GM12878 (cell line): ENCODE measurements around the gene CA10. TPM values are rescaled to one million over a fixed set of nuclear protein-coding genes. Genes with fewer than 3 reads are reported as not detected.

Experiments
- ATAC-seq: fragments of 200-7000 bp; cut with Tn5 transposase; 3 replicates; pipeline ENCODE4 v1.9.1; 2020; ENCODE audit warnings: mild to moderate bottlenecking, moderate library complexity
- BruUV-seq: library from RNA; stranded (reverse); fragments of 400-500 nt; replicated peaks from 2 replicates; lab custom pipeline; 2021; lab: Mats Ljungman, UMichigan
- CTCF ChIA-PET: fragments of 300-600 bp; sonication (Branson Sonifier 250); formaldehyde crosslinking; extraction: SDS; loops from one replicate; lab custom pipeline; 2021; ENCODE audit warnings: inconsistent platforms; lab: Yijun Ruan, JAX
- POLR2A ChIA-PET: fragments of 350-600 bp; formaldehyde crosslinking; extraction: SDS; loops from one replicate; lab custom pipeline; 2021; ENCODE audit warnings: inconsistent platforms; lab: Charles Lee
- RAD21 ChIA-PET: fragments of 300-600 bp; sonication (Branson Sonifier 250); formaldehyde crosslinking; loops from one replicate; lab custom pipeline; 2023; ENCODE audit warnings: antibody characterized with exemption; ENCODE audit not compliant: unreplicated experiment; lab: Charles Lee
- SMC1A ChIA-PET: fragments of 300-600 bp; sonication (Branson Sonifier 250); formaldehyde crosslinking; loops from one replicate; lab custom pipeline; 2023; ENCODE audit not compliant: unreplicated experiment, uncharacterized antibody; lab: Charles Lee
- DNase-seq: peaks from one replicate; pipeline ENCODE4 v3.0.0-alpha.2; 2011; ENCODE audit warnings: low read depth, low spot score
- FAIRE-seq: peaks from 3 replicates; lab custom pipeline; 2011; peaks lifted over from hg19 to GRCh38; lab: Jason Lieb, UNC
- H2AFZ ChIP-seq: 2 replicates; pipeline ENCODE4 v1.6.0; 2011; ENCODE audit warnings: low read depth, low read length, control low read depth; ENCODE audit not compliant: control insufficient read depth
- H3K27ac ChIP-seq: 2 replicates; pipeline ENCODE4 v1.5.1; 2011; ENCODE audit warnings: control low read depth; ENCODE audit not compliant: control insufficient read depth, insufficient read depth
- H3K27me3 ChIP-seq, 2 experiments: replicated peaks in 1 of 2; 2 replicates each; pipeline versions ENCODE4 v1.6.0 to v1.6.1; 2011; ENCODE audit warnings: low read length in 1 of 2; ENCODE audit not compliant: control insufficient read depth in 2 of 2, insufficient read depth in 2 of 2
- H3K36me3 ChIP-seq, 2 experiments: 2 replicates each; pipeline ENCODE4 v1.5.1; 2011; ENCODE audit warnings: low read length in 1 of 2; ENCODE audit not compliant: control insufficient read depth in 2 of 2, insufficient read depth in 2 of 2
- H3K4me1 ChIP-seq: 2 replicates; pipeline ENCODE4 v1.6.1; 2011; ENCODE audit warnings: mild to moderate bottlenecking, low read length, moderate library complexity, mixed read lengths; ENCODE audit not compliant: control insufficient read depth, insufficient read depth
- H3K4me2 ChIP-seq: 2 replicates; pipeline ENCODE4 v1.6.0; 2011; ENCODE audit warnings: control low read depth; ENCODE audit not compliant: control insufficient read depth, insufficient read depth
- H3K4me3 ChIP-seq: fragments of 200-600 bp; sonication (generic); 2 replicates; pipeline ENCODE4 v1.5.1; 2016
- H3K79me2 ChIP-seq: 2 replicates; pipeline ENCODE4 v1.6.0; 2011; ENCODE audit warnings: low read length; ENCODE audit not compliant: control insufficient read depth, insufficient read depth
- H3K9ac ChIP-seq: 2 replicates; pipeline ENCODE4 v1.8.0; 2011; ENCODE audit warnings: low read length, control low read depth, mixed read lengths; ENCODE audit not compliant: control insufficient read depth, insufficient read depth
- H3K9me3 ChIP-seq: replicated peaks from 3 replicates; pipeline ENCODE4 v1.5.1; 2011; ENCODE audit warnings: mild to moderate bottlenecking, low read length; ENCODE audit not compliant: control insufficient read depth, insufficient read depth
- H4K20me1 ChIP-seq: 2 replicates; pipeline ENCODE4 v1.6.0; 2011; ENCODE audit not compliant: control insufficient read depth, insufficient read depth
- ATF7 ChIP-seq: fragments of 450-650 bp; IDR thresholded peaks from 2 replicates; pipeline ENCODE4 v1.6.1; 2016; ENCODE audit warnings: low read depth, mild to moderate bottlenecking
- BACH1 ChIP-seq: fragments of 450-650 bp; IDR thresholded peaks from 2 replicates; pipeline ENCODE4 v1.6.1; 2017; ENCODE audit warnings: mild to moderate bottlenecking, borderline replicate concordance
- CBX3 ChIP-seq: fragments of 200-600 bp; sonication (generic); IDR thresholded peaks from 2 replicates; pipeline ENCODE4 v1.6.1; 2016; ENCODE audit warnings: low read depth, borderline replicate concordance
- CBX5 ChIP-seq: sonication (generic); IDR thresholded peaks from 2 replicates; pipeline ENCODE4 v1.6.1; 2016; ENCODE audit warnings: low read depth, moderate library complexity, mild to moderate bottlenecking, inconsistent platforms
- CHD1 ChIP-seq: IDR thresholded peaks from 2 replicates; pipeline ENCODE4 v1.6.1; 2012; ENCODE audit warnings: low read depth, low read length, improper control_type of control experiment
- ESRRA ChIP-seq: IDR thresholded peaks from 2 replicates; pipeline ENCODE4 v1.6.1; 2012; ENCODE audit warnings: mild to moderate bottlenecking, low read length, improper control_type of control experiment
- HDAC6 ChIP-seq: fragments of 200-600 bp; sonication (generic); IDR thresholded peaks from one replicate; pipeline ENCODE4 v1.8.0; 2017; ENCODE audit warnings: antibody characterized with exemption; ENCODE audit not compliant: unreplicated experiment
- KDM1A ChIP-seq: fragments of 200-600 bp; sonication (generic); IDR thresholded peaks from 2 replicates; pipeline ENCODE4 v1.6.1; 2016; ENCODE audit warnings: borderline replicate concordance
- NR2F1 ChIP-seq: fragments of 450-650 bp; conservative IDR thresholded peaks from 2 replicates; pipeline ENCODE4 v1.6.1; 2017; ENCODE audit warnings: mild to moderate bottlenecking
- RELA ChIP-seq: fragments of 450-650 bp; IDR thresholded peaks from 2 replicates; pipeline ENCODE4 v1.8.0; 2014; ENCODE audit warnings: borderline replicate concordance; ENCODE audit not compliant: partially characterized antibody
- RUNX3 ChIP-seq: IDR thresholded peaks from 2 replicates; pipeline ENCODE4 v1.6.1; 2012; ENCODE audit warnings: low read length, inconsistent platforms
- SMARCA5 ChIP-seq: fragments of 450-650 bp; IDR thresholded peaks from 2 replicates; pipeline ENCODE4 v1.6.1; 2017; ENCODE audit warnings: mild to moderate bottlenecking
- TBL1XR1 ChIP-seq: IDR thresholded peaks from 2 replicates; pipeline ENCODE4 v1.6.1; 2012; ENCODE audit warnings: low read depth, low read length, improper control_type of control experiment
- WRNIP1 ChIP-seq: IDR thresholded peaks from 2 replicates; pipeline ENCODE4 v1.6.1; 2011; ENCODE audit warnings: low read depth, low read length, improper control_type of control experiment, borderline replicate concordance
- ZNF384 ChIP-seq: IDR thresholded peaks from 2 replicates; pipeline ENCODE4 v1.6.1; 2012; ENCODE audit warnings: low read depth, mild to moderate bottlenecking, low read length, improper control_type of control experiment, borderline replicate concordance
- ZNF622 ChIP-seq: fragments of 450-650 bp; IDR thresholded peaks from 2 replicates; pipeline ENCODE4 v1.6.1; 2017; ENCODE audit warnings: mild to moderate bottlenecking, inconsistent platforms
- ZSCAN29 ChIP-seq: fragments of 450-650 bp; IDR thresholded peaks from 2 replicates; pipeline ENCODE4 v1.6.1; 2017; ENCODE audit warnings: mild to moderate bottlenecking, moderate library complexity
- WGBS: methylation state at CpG from one replicate; pipeline ENCODE4 v1.1.6; 2016; ENCODE audit warnings: low lambda C conversion rate; ENCODE audit not compliant: insufficient replicate concordance, insufficient coverage; ENCODE audit errors: missing lambda C conversion rate; 5-methylcytosine and 5-hydroxymethylcytosine counted together
- in situ Hi-C: fragments of 300-500 bp; cut with MboI; formaldehyde crosslinking; loops from 9 replicates; pipeline ENCODE4 v1.14.3; 2018; ENCODE audit warnings: mixed read lengths
- intact Hi-C: fragments of 100-400 bp; cut with micrococcal nuclease; formaldehyde crosslinking; loops from one replicate; pipeline ENCODE4 v1.14.2; 2022; ENCODE audit not compliant: unreplicated experiment
- polyA plus RNA-seq, 11 experiments: library from polyadenylated mRNA; depleted of rRNA in 4 of 11; unstranded in 6 of 11; stranded (reverse) in 5 of 11; fragments of >200 nt; fragmentation: Nextera tagmentation in 4 of 11; fragmentation: Illumina TruSeq in 1 of 11; extraction: Ambion mirVana in 4 of 11; extraction: Trizol in 1 of 11; gene quantifications; 1 replicate in 1 of 11; 2 replicates in 10 of 11; pipeline versions ENCODE4 v1.2.1 to v1.2.3, GENCODE V29; 2011 to 2016; ENCODE audit warnings: inconsistent platforms in 2 of 11, missing spikeins in 2 of 11, low read depth in 1 of 11
- total RNA-seq, 4 experiments: library from RNA; depleted of rRNA in 3 of 4; stranded (reverse); fragments of >200 nt in 3 of 4; fragmentation: Illumina TruSeq in 1 of 4; extraction: Trizol in 1 of 4; gene quantifications; 2 replicates each; pipeline versions ENCODE4 v1.2.1 to v1.2.3, GENCODE V29; 2013 to 2021
- TF ChIP-seq, protein P1 (sequence below), 3 experiments: IDR thresholded peaks in 2 of 3; conservative IDR thresholded peaks in 1 of 3; 2 replicates each; pipeline ENCODE4 v1.5.1; 2011; ENCODE audit warnings: low read depth in 3 of 3, low read length in 3 of 3, mild to moderate bottlenecking in 3 of 3, control low read depth in 2 of 3, moderate library complexity in 2 of 3, inconsistent platforms in 1 of 3, mixed read lengths in 1 of 3; ENCODE audit not compliant: control insufficient read depth in 2 of 3, insufficient read depth in 1 of 3; ENCODE audit errors: extremely low read depth in 1 of 3
- TF ChIP-seq, protein P2 (sequence below): fragments of 450-650 bp; IDR thresholded peaks from 2 replicates; pipeline ENCODE4 v1.6.1; 2014; ENCODE audit warnings: mild to moderate bottlenecking
- TF ChIP-seq, protein P3 (sequence below): IDR thresholded peaks from 2 replicates; pipeline ENCODE4 v1.6.1; 2012; ENCODE audit warnings: low read depth, low read length, improper control_type of control experiment

Gene CA10
- total and polyA plus RNA-seq, 10 of the 15 experiments (the other 5 are each of a cell fraction or from before 2014, with no cell fraction given): not detected

DNA sequence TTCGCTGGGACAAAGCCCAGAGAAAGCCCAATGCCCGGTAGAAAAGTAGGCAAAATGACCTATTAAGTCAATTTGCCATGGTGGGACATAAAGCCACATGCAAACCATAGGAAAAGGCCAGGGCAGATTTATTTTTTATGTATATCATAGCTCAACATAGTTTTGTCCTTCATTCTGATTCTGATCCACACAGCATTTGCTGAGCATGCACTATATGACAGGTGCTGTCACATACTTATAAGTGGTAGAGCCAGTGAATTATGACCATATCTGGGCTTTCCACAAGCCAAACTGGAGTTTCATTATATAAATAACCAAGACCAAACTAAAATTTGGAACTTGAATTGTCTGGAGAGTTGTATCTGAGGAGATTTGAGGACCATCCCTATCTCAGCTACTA is 74.3 kb downstream of the CA10 start:
- Histone ChIP-seq H3K27me3 (no peaks in the 10 kb centered on the region), H3K4me1 (no peaks in the 10 kb centered on the region), H3K27ac (no peak overlapping the region), H3K4me3 (no peak overlapping the region), H3K9ac (no peak overlapping the region), H3K79me2 (no peaks in the 10 kb centered on the region), H3K9me3 (no peaks in the 10 kb centered on the region; the same call in 2 of the 3 replicates), H4K20me1 (no peaks in the 10 kb centered on the region), H3K36me3 (no peaks in the 10 kb centered on the region), H3K4me2 (no peak overlapping the region), H2AFZ (no peak overlapping the region)
- POLR2A ChIA-PET: no interaction called here
- in situ Hi-C loops: no loop called here
- ATAC-seq (no peak), FAIRE-seq (no peak), DNase-seq (no peak)
- RAD21 ChIA-PET: no interaction called here
- WGBS: 0% methylated on average over 2 of the region's 2 CpGs
- CTCF ChIA-PET: no interaction called here
- SMC1A ChIA-PET: interaction anchor here (1.0 kb wide), 1 partner anchor 223 kb away, joined by 3 read pairs; no protein-coding TSS in a partner anchor
- intact Hi-C loops: no loop called here
- TF ChIP-seq SMARCA5: no peak
- TF ChIP-seq TBL1XR1: no peak
- no peak for TF ChIP-seq KDM1A
- TF ChIP-seq CBX5: no peak
- no peak for TF ChIP-seq RUNX3
- no peak for TF ChIP-seq NR2F1
- no peak for TF ChIP-seq ZSCAN29
- TF ChIP-seq HDAC6: no peak
- TF ChIP-seq CHD1: no peak
- TF ChIP-seq ESRRA: no peak
- TF ChIP-seq, protein P1, sequence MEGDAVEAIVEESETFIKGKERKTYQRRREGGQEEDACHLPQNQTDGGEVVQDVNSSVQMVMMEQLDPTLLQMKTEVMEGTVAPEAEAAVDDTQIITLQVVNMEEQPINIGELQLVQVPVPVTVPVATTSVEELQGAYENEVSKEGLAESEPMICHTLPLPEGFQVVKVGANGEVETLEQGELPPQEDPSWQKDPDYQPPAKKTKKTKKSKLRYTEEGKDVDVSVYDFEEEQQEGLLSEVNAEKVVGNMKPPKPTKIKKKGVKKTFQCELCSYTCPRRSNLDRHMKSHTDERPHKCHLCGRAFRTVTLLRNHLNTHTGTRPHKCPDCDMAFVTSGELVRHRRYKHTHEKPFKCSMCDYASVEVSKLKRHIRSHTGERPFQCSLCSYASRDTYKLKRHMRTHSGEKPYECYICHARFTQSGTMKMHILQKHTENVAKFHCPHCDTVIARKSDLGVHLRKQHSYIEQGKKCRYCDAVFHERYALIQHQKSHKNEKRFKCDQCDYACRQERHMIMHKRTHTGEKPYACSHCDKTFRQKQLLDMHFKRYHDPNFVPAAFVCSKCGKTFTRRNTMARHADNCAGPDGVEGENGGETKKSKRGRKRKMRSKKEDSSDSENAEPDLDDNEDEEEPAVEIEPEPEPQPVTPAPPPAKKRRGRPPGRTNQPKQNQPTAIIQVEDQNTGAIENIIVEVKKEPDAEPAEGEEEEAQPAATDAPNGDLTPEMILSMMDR (IDR thresholded peaks at IDR 0.05 in 2 of 3, conservative IDR thresholded peaks at IDR 0.05 in 1 of 3; ENCODE audit: control insufficient read depth in 2 of 3, extremely low read depth in 1 of 3, insufficient read depth in 1 of 3, low read depth in 3 of 3, low read length in 3 of 3): no peak
- TF ChIP-seq, protein P2, sequence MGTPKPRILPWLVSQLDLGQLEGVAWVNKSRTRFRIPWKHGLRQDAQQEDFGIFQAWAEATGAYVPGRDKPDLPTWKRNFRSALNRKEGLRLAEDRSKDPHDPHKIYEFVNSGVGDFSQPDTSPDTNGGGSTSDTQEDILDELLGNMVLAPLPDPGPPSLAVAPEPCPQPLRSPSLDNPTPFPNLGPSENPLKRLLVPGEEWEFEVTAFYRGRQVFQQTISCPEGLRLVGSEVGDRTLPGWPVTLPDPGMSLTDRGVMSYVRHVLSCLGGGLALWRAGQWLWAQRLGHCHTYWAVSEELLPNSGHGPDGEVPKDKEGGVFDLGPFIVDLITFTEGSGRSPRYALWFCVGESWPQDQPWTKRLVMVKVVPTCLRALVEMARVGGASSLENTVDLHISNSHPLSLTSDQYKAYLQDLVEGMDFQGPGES: no peak
- TF ChIP-seq BACH1: no peak
- TF ChIP-seq RELA: no peak
- no peak for TF ChIP-seq ZNF622
- TF ChIP-seq, protein P3, sequence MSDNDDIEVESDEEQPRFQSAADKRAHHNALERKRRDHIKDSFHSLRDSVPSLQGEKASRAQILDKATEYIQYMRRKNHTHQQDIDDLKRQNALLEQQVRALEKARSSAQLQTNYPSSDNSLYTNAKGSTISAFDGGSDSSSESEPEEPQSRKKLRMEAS: no peak
- TF ChIP-seq ZNF384: no peak
- TF ChIP-seq CBX3: no peak
- no peak for TF ChIP-seq ATF7
- no peak for TF ChIP-seq WRNIP1
- no TSS peak for BruUV-seq
